HT-29 (cell line): ENCODE measurements around the gene SH3GL1. TPM values are rescaled to one million over a fixed set of nuclear protein-coding genes. Genes with fewer than 3 reads are reported as not detected.
"Not testable (repeated sequence)": the region's sequence is repeated elsewhere in the genome, so short reads cannot be mapped to it uniquely, and the experiment has no call there.

Source experiments
- DNase-seq: peaks from one replicate; pipeline ENCODE4 v3.0.0-alpha.2; 2015; ENCODE audit warnings: low spot score
- total RNA-seq: library from RNA; depleted of rRNA; stranded (reverse); fragments of >200 nt; shearing (Covaris generic); gene quantifications from 2 replicates; pipeline ENCODE4 v1.2.3, GENCODE V29; 2014

SH3GL1 gene
- total RNA-seq, 1 experiment from 2014 or later = 55.5 TPM

DNA sequence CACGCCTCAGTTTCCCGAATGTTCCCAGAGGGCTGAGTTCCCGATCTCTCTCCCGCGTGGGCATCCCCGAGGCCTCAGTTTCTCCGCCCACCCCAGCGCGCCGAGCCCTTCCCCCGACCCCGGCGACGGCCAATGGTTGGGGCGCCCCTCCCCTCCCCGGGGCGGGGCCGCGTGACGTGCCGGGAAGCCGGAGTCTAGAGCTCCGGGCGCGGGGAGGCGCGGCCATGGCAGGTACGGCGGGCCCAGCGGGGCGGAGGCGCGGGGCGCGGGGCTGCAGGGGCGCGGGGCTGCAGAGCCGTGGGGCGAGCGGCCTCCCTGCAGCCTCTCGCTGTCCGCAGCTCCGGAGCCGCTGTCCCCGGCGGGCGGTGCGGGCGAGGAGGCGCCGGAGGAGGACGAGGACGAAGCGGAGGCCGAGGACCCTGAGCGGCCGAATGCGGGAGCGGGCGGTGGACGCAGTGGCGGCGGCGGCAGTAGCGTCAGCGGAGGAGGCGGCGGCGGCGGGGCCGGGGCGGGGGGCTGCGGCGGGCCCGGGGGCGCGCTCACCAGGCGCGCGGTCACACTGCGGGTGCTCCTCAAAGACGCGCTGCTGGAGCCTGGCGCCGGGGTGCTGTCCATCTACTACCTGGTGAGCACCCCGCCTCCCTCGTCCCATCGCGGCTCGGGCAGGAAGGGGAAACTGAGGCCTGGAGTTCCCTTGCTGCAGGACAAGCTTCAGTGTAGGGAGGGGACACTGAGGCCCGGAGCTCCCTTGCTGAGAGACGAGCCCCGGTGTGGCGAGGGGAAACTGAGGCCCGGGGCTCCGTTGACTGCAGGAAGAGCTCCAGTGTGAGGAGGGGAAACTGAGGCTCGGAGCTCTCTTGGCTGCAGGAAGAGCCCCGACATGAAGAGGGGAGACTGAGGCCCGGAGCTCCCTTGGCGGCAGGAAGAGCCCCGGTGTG, 56.7 kb downstream of the SH3GL1 start, which contains the start of gene MPND:
Gene MPND, plus strand, starts transcription at position 193 of the 938 bp plus-strand sequence. Its CDS starts 32 bp downstream, at position 225.
- DNase-seq = peak; percentile 77

DNA sequence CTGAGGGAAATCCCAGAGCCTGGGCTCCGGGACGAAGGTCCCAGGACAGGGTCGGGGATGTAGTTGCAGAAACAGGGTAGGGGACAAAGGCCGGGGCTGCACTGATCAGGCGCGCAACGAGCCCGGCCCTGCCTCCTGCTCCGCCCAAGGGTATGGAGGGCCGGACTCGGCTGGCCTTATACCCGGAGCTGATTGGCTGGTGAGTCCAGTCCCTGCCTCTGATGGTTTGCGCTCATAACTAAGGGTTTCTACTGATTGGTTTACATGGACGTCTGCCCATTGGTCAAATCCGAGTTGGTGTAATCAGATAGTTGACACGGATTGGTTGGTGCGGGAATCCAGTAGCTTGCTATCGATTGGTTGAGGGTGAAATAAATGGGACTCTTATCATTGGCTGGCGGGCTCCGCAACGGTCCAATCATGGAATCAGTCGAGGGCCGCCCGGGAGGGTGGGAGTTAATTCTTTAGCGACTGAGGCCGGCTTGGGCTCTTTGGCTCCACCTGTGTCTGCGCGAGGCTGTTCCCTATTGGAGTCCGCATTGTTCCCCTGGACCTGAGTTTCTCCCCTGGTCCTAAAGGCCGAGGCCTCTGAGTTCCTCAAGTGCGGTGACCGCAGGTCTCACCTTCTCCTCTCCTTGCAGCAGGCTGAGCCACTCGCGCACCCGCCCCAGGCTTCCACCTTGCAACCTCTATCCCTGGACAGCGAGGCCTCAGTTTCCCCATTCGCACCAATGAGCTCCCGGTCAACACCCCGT, 57.6 kb downstream of the SH3GL1 start:
- DNase-seq = peak; percentile 98

DNA sequence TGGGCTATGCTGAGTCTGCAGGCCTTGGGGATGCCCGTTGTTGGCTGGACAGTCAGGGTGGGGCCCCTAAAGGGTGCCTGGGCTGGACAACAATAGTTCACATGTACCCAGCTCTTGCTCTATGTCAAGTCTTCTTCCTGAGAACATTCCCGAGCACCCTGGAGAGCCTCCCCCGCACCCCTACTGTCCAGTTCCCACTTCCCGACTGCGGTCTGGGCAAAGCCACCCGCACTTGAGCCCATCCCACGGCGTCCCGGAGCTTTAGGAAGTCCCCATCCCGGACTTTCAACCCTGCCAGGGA, 58.1 kb downstream of the SH3GL1 start:
- no peak for DNase-seq

DNA sequence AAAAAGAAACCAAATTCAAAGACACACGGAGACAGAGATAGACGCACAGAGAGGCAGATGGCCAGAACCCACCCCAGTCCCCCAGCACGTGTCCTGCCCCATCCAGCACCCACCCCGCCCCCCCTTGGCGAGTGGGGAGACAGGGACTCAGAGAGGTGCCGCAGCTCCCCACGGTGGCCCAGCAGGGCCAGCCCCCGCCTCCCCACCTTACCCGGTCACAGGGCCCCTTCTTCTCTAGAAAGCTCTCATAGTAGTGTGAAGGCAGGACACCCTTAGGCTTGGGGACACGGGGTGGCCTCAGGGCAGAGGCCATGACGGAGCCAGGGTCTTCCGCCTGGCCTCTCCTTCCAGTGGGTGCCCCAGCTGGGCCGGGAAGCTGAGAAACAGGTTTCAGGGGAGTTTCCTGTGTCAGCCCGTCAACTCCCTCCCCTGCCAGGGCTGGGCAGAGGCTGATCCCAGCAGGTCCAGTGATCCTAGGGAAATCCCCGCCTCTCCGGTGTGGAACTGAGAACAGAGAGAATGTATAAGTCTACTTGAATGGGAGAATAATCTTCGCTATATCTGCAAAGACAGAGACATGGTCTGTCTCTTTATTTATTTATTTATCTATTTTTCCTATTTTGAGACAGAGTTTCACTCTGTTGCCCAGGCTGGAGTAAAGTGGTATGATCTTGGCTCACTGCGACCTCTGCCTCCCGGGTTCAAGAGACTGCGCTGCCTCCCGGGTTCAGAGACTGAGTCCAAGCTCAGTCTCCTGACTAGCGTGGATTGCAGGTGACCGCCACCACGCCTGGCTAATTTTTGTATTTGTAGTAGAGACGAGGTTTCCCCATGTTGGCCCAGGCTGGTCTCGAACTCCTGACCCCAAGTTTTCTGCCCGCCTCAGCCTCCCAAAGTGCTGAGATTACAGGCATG, 61.6 kb downstream of the SH3GL1 start, which contains the start of gene STAP2:
Gene STAP2, minus strand, starts transcription at position 387 of the 915 bp plus-strand sequence. Its CDS starts 74 bp downstream, at position 313.
- DNase-seq = peak; percentile 79

DNA sequence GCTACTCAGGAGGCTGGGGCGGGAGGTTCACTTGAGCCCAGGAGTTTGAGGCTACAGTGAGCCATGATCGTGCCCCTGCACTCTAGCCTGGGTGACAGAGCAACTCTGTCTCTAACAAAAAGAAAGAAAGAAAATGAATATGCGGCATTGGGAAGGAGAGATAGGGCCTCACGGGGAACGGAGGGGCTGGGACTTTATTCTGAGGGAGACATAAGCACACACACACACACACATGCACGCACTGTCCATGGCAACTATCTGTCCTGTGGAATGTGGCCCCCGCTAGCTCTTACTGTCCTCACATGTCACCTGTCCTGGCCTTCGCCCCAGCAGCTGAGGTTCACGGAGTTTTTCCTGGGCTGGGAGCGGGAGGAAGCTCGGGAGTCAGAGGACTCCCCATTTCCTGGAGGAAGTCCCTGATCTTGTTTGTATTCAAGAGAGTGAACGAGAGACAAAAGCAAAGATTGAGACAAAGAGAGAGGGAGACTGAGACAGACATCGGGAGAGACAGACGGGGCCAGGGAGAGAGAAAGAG, 62.4 kb downstream of the SH3GL1 start:
- DNase-seq = peak; percentile 52

DNA sequence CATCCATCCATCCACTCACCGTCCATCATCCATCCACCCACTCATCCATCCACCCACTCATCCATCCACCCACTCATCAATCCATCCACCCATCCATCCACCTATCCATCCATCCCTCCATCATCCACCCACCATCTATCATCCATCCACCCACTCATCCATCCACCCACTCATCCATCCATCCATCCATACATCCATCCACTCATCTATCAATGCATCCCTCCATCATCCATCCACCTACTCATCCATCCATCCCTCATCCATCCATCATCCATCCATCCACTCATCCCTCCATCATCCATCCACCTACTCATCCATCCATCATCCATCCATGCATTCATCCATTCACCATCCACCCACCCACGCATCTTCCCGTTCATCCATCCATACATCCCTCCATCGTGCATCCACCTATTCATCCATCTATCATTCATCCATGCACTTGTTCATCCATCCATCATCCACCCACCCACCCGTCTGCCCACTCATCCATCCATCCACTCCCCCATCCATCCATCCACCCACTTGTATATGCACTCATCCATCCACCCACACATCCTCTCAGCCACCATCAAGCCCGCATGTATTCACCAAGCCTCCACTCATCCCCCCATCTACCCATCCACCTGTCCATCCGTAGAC, 65.3 kb downstream of the SH3GL1 start:
- DNase-seq = no peak

DNA sequence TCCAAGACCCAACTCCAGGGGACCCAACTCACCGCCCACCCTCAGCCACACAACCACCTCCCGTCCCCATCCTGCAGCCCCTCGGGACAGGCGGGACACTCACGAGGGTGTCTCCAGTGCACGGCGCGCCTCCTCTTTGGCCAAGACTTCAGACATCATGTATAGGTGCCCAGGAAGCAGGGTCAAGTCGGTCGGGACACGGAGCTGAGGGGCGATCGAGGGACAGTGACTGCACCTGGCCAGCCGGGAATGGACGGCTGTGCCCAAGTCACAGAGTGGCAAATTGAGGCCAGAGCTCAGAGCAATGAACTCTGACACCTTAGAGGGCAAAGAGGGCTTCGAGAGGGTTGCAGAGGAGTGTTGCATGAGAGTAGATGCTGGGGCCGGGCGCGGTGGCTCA, 70.5 kb downstream of the SH3GL1 start:
- no peak for DNase-seq

DNA sequence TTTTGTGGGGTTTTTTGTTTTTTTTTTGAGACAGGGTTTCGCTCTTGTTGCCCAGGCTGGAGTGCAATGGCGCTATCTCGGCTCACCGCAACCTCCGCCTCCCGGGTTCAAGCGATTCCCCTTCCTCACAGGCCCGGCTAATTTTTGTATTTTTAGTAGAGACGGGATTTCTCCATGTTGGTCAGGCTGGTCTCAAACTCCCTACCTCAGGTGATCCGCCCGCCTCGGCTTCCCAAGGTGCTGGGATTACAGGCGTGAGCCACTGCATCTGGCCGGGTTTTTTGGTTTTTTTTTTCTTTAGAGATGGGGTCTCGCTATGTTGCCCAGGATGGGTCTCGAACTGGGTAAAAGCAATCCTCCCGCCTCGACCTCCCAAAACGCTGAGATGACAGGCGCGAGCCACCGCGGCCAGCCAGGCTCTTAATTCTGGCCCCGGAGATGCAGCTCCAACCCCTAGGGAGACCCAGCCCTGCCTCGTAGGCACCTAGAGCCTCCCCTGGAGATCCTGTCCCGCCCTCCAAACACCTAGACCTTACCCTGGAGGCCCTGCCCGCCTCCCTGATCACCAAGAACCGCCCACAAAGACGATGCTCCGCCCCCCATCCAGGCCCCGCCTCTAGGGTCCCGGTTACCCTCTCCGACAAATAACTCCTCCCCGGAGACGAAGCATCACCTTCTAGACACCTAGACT, 71.2 kb downstream of the SH3GL1 start:
- DNase-seq = not testable (repeated sequence)

DNA sequence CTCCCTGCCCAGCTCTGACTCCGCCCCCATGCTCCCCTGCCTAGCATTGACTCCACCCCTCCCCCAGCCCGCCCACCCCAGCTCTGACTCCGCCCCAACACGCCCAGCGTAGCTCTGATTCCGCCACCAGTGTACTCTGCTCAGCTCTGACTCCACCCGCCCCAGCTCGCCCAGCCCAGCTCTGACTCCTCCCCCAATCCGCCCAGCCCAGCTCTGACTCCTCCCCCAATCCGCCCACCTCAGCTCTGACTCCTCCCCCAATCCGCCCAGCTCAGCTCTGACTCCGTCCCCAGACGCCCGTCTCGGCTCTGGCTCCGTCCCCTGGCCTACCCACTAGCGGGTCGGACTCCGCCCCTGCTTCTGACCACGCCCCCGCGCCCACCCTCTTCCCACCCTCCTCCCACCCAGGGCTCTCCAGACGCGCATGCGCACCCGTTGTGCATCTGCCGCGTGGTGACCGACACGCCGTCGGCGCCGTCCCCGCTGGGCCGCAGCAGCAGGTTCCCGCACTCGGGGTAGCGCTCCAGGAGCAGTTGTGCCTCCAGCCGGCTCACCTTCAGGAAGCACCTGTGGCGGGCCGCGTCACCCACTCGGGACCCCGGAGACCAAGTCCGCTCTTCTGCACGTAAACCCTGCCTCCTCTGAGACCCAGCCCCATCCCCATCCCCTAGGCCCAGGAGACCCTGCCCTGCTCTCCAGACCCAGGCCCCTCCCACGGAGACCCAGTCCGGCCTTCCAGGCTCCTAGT, 71.9 kb downstream of the SH3GL1 start:
- DNase-seq = no peak

DNA sequence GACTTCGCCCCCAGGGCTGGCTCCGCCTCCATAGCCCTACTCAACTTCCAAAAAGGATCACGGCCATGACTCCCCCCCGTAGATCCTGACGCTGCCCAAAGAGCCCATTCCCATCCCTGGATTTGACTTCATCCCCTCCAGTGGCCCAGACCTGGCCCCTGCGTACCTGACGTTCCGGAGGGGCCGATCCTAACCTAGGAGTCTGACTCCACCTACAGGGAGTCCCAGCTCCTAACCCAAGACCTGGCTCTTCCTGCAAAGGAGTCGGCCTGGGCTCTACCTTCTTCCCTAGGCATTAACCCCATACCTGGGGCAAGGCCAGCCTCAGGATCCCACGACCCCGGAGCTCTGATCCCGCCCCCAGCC, 72.5 kb downstream of the SH3GL1 start:
- DNase-seq = no peak

DNA sequence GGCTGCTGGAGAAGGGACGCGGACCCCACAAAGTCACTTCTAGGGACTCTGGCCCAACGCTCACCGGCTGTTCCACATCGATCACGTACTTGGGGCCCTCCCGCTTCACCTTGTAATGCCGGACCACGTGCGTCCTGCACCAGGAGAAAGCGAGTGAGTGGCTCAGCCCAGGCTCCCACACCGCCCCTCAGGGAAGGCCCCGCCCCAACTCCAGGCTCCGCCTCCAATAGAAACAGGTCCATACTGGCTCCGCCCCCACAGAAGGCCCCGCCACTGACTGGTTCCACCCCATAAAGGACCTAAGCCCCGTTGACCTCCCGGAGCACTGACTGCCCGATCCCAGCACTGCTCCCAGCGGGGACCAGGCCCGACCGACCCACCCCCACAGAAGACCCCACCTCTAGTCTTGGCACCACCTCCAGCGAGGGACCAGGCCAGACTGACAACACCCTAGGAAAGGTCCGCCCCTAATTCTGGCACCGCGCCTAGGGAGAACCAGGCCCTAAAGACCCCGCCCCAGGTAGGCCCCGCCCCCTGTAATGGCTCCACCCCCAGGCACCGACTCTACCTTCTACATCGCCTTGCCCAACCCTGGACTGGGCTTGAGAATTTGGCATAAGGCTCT, 73.0 kb downstream of the SH3GL1 start:
- no peak for DNase-seq

DNA sequence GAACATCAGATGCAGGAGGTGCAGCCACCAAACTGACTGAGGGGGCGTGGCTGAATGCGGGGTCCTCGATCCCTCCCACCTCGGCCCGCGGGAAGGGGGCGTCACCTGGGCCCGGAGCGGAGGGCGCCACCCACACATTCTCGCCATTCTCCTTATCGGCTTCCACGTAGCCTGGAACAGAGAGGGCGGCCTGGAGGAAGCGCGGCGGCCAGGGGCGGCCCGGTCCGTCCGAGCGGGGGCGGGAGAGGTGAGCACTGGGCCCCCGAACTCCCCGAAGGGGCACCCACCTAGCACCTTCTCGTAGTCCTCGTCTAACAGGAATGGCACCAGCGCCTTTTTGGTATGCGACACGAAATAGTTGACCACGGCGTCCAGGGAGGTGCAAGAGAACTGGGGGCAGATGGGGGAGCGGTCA, 73.5 kb downstream of the SH3GL1 start:
- no peak for DNase-seq

DNA sequence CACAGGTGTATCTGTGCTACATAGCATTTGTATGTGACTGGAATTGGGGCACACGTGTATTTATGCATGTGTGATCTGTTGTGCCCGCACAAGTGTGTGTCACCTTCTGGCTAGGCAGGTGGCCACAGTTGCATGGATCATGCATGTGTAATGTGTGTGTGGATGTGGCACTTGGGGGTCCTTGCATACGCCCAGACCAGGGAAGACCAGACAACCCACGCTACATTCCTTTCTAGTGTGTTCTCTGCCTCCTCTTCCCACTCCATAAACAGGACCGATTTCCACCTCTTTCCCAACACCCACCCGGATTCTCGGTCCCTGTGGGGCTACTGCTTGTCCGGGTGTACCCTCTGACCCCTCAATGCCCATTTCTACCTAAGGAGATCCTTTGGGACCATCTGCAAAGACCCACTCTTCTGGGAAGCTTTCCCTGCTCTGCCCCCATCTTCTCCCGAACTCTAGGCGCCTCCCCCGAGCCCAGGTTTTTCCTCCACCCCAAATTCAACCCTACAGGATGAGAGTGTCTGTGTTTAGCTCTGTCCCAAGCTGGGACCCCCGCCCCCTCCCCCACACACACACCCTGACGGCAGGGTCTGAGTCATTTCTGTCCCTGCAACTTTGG, 74.0 kb downstream of the SH3GL1 start:
- DNase-seq = no peak

DNA sequence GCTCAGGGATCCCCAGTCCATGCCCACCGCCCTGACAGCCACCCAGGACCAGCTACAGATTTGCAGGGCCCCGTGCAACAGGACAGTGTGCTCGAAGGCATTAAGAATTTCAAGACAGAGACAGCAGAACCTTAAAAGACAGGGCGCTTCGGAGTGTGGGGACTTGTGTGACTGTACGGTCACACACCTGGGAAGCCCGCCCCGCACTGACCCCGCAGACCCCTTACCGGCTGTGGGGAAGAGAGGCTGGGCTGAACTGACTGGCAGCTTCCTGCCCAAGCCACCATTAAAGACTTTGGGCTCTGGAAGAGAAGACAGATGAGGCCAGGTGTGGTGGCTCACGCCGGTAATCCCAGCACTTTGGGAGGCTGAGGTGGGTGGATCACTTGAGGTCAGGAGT, 76.1 kb downstream of the SH3GL1 start:
- DNase-seq = no peak

DNA sequence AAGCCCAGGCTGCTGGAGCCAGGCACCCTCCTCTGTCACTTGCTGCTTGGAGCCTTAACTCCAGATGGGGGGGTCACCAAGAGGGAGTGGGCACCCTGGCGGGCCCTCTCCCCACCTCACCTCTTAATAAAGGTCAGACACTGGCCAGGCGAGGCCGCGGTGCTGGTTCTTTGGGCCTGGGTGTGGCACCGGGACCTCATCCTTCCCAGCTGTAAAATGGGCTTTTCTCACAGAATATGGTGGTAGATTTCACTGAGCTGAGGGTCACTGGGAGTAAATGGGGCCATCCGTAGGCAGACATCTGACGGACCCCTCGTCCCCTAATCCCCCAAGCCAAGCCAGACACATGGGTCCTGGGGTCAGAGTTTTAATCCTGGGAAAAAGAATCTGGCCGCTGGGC, 76.7 kb downstream of the SH3GL1 start:
- no peak for DNase-seq

DNA sequence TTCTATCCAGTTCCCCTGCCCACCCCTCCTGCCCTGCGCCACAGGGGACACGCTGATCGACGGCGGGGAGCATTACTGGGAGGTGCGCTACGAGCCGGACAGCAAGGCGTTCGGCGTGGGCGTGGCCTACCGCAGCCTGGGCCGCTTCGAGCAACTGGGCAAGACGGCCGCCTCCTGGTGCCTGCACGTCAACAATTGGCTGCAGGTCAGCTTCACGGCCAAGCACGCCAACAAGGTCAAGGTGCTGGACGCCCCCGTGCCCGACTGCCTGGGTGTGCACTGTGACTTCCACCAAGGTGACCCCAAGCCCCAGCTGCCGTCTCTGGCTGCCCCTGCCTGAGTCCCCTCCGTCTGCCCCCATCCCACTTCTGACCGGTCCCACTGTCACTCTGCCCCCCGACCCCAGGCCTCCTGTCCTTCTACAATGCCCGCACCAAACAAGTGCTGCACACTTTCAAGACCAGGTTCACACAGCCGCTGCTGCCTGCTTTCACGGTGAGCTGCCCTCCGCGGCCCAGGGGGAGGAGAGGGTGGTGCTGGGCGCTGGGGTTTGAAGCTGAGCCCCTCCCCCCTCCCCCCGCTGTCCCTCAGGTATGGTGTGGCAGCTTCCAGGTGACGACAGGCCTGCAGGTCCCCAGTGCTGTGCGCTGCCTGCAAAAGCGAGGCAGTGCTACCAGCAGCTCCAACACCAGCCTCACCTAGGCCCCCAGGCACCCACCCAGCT, 77.2 kb downstream of the SH3GL1 start:
- no peak for DNase-seq

DNA sequence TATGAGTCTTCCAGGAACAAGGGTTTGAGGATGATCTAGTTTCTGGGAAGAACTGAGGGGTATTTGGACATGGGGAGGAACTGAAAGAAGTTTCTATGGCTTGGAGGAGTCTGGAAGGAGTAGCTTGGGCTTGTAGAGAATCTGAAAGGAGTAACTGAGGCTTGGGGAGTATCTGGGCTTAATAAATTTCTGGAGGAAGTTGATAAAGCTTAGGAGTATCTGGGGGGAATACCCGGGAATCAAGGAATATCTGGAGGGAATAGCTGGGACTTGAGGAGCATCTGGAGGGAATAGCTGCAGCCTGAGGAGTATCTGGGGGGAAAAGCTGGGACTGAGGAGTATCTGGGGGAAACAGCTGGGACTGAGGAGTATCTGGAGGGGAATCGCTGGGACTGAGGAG, 79.9 kb downstream of the SH3GL1 start:
- DNase-seq = no peak
